Metanephros (tissue), 1 donor: Measurements from ENCODE around the gene SSC4D. TPM values are rescaled to one million over a fixed set of nuclear protein-coding genes. Genes with fewer than 3 reads are reported as not detected.

Experiments
- total RNA-seq: library from RNA; depleted of rRNA; stranded (reverse); fragments of >200 nt; gene quantifications from one replicate; pipeline ENCODE4 v1.2.3, GENCODE V29; 2014

SSC4D gene
- 3.7 TPM for total RNA-seq

GRCh38 chr7:76409537-76409936 is at the start of gene SSC4D:
Gene SSC4D, minus strand, starts transcription at chr7:76409697. Its CDS starts 5,258 bp downstream, at chr7:76404439.

GRCh38 chr7:76424413-76425111 is 15.1 kb upstream of the SSC4D start, which contains the start of gene ZP3:
Gene ZP3, plus strand, starts transcription at chr7:76424950. Its CDS starts 15 bp downstream, at chr7:76424965.

GRCh38 chr7:76358481-76359110 is 50.9 kb downstream of the SSC4D start, which contains the start of gene YWHAG:
Gene YWHAG, minus strand, starts transcription at chr7:76358991. Its CDS starts 183 bp downstream, at chr7:76358808.

Other genes starting within 250 kb of the SSC4D start
- gene SRRM3, start 207.8 kb downstream of the SSC4D start, total RNA-seq, result 1.5 TPM
- gene HSPB1, start 107.0 kb downstream of the SSC4D start, total RNA-seq, result 272 TPM
- 87.1 TPM for gene YWHAG, start 50.7 kb downstream of the SSC4D start, total RNA-seq
- 1.5 TPM for gene ZP3, start 15.3 kb upstream of the SSC4D start, total RNA-seq
- 14.0 TPM for gene DTX2, start 52.0 kb upstream of the SSC4D start, total RNA-seq
- 1.6 TPM for gene UPK3B, start 100.9 kb upstream of the SSC4D start, total RNA-seq
- gene SPDYE16, start 133.6 kb upstream of the SSC4D start, total RNA-seq, result 0.53 TPM
- 8.3 TPM for gene POMZP3, start 217.6 kb upstream of the SSC4D start, total RNA-seq